Smooth muscle cell (in vitro differentiated cells): Measurements from ENCODE around the gene PITX3. TPM values are rescaled to one million over a fixed set of nuclear protein-coding genes. Genes with fewer than 3 reads are reported as not detected.
"Not testable (repeated sequence)": the region's sequence is repeated elsewhere in the genome, so short reads cannot be mapped to it uniquely, and the experiment has no call there.

Experiments
- DNase-seq: peaks from one replicate; lab custom pipeline; 2025; ENCODE audit not compliant: unreplicated experiment; lab: John Stamatoyannopoulos, UW
- H2AFZ ChIP-seq: fragments of 200-600 bp; sonication (generic); 2 replicates; pipeline ENCODE4 v1.6.0; 2016; ENCODE audit warnings: antibody characterized with exemption, low read depth, mild to moderate bottlenecking
- H3F3A ChIP-seq: fragments of 200-600 bp; sonication (generic); 2 replicates; pipeline ENCODE4 v1.6.0; 2017; ENCODE audit warnings: antibody characterized with exemption, low read depth
- H3K27ac ChIP-seq: fragments of 200-600 bp; sonication (generic); 2 replicates; pipeline ENCODE4 v1.5.1; 2016; ENCODE audit warnings: low read depth, mild to moderate bottlenecking
- H3K27me3 ChIP-seq: fragments of 200-600 bp; sonication (generic); 2 replicates; pipeline ENCODE4 v1.6.1; 2016; ENCODE audit warnings: low read depth, mild to moderate bottlenecking
- H3K36me3 ChIP-seq: fragments of 200-600 bp; sonication (generic); 2 replicates; pipeline ENCODE4 v1.5.1; 2016; ENCODE audit warnings: low read depth
- H3K4me1 ChIP-seq: fragments of 200-600 bp; sonication (generic); 2 replicates; pipeline ENCODE4 v1.5.1; 2016; ENCODE audit warnings: low read depth
- H3K4me2 ChIP-seq: fragments of 200-600 bp; sonication (generic); 2 replicates; pipeline ENCODE4 v1.6.0; 2016; ENCODE audit warnings: mild to moderate bottlenecking
- H3K4me3 ChIP-seq: fragments of 200-600 bp; sonication (generic); 2 replicates; pipeline ENCODE4 v1.5.1; 2016; ENCODE audit warnings: mild to moderate bottlenecking
- H3K79me2 ChIP-seq: fragments of 200-600 bp; sonication (generic); 2 replicates; pipeline ENCODE4 v1.6.0; 2016; ENCODE audit warnings: low read depth, mild to moderate bottlenecking
- H3K9ac ChIP-seq: fragments of 200-600 bp; sonication (generic); 2 replicates; pipeline ENCODE4 v1.6.0; 2016; ENCODE audit warnings: low read depth
- H3K9me3 ChIP-seq: fragments of 200-600 bp; sonication (generic); replicated peaks from 2 replicates; pipeline ENCODE4 v1.5.1; 2016; ENCODE audit warnings: low read depth
- H4K20me1 ChIP-seq: fragments of 200-600 bp; sonication (generic); 2 replicates; pipeline ENCODE4 v1.6.0; 2016; ENCODE audit warnings: low read depth
- CTCF ChIP-seq: fragments of 200-600 bp; sonication (generic); IDR thresholded peaks from 2 replicates; pipeline ENCODE4 v1.5.1; 2017; ENCODE audit warnings: borderline replicate concordance, mild to moderate bottlenecking, antibody characterized with exemption; ENCODE audit not compliant: insufficient read depth, poor library complexity, severe bottlenecking
- WGBS: methylation state at CpG from one replicate; pipeline ENCODE4 v1.1.7; 2016; ENCODE audit warnings: low lambda C conversion rate; 5-methylcytosine and 5-hydroxymethylcytosine counted together
- polyA plus RNA-seq: library from polyadenylated mRNA; unstranded; fragments of >200 nt; fragmentation: Nextera tagmentation; extraction: Ambion mirVana; gene quantifications from 2 replicates; pipeline ENCODE4 v1.2.1, GENCODE V29; 2016
- total RNA-seq: library from RNA; depleted of rRNA; stranded (reverse); fragments of >200 nt; gene quantifications from 2 replicates; pipeline ENCODE4 v1.2.3, GENCODE V29; 2014

The PITX3 gene
- total and polyA plus RNA-seq, 2 experiments from 2014 or later: 2.0 TPM; not detected in 1

DNA sequence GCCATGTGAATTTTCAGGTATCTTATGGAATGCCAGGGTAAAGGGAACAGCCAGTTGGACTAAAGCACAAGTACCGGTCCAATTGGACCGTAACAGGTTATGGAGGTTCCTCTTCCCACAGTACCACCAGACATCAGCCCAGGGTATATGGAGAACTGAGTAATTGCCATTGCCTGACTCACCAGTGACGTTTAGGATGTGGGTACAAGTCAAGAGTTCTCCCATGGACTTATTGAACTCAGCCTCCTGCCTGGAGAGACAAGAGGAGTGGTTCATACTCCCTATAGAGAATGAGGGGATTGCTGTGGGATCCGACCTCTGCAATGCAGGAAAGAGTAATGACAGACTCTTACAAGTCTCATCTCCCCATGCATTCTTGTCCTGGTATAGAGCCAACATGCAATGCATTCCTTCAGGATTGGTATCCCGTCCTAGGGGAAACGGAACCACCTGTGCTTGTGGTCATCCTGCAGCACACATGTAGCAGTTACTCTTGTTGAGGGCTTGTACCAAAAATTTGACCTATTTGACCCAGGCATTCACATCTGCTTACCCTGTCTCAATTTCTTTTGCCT lies 45.9 kb downstream of the PITX3 start:
- H3K9me3 ChIP-seq: no peaks in the 10 kb centered on the region
- TF ChIP-seq CTCF: no peak
- H3K9ac ChIP-seq: no peak overlapping the region
- DNase-seq: no peak
- H3K36me3 ChIP-seq: no peaks in the 10 kb centered on the region
- H3K27ac ChIP-seq: no peak overlapping the region
- no peaks in the 10 kb centered on the region for H3K4me1 ChIP-seq
- no peak overlapping the region for H3K4me3 ChIP-seq
- H3F3A ChIP-seq: no peaks in the 10 kb centered on the region
- 80% methylated on average over 6 of the region's 6 CpGs for WGBS
- H2AFZ ChIP-seq: no peak overlapping the region
- no peaks in the 10 kb centered on the region for H4K20me1 ChIP-seq
- no peaks in the 10 kb centered on the region for H3K27me3 ChIP-seq
- H3K4me2 ChIP-seq: no peak overlapping the region
- no peaks in the 10 kb centered on the region for H3K79me2 ChIP-seq

DNA sequence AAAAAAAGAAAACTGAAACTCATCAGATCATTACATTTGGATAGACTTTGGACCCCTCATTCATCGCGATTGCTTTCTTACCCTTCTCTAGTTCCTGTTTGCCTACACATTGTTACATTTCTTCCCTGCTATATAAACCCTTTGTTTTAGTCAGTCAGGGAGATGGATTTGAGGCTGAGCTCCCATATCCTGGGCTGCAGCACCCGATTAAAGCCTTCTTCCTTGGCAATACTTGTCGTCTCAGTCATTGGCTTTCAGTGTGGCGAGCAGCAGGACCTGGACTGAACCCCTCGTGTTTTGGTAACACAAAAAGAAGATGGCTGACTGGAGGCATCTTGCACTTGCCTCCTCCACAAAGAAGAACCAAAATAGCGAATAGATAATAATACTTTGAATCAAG lies 49.4 kb downstream of the PITX3 start:
- no peak for TF ChIP-seq CTCF
- no peaks in the 10 kb centered on the region for H3K79me2 ChIP-seq
- DNase-seq: no peak
- H3K36me3 ChIP-seq: no peaks in the 10 kb centered on the region
- H2AFZ ChIP-seq: no peak overlapping the region
- H3K4me2 ChIP-seq: no peak overlapping the region
- no peaks in the 10 kb centered on the region for H3K9me3 ChIP-seq
- no peaks in the 10 kb centered on the region for H3F3A ChIP-seq
- WGBS: 81% methylated on average over 7 of the region's 7 CpGs
- H3K4me1 ChIP-seq: peaks cover 5% of the 10 kb centered on the region
- no peak overlapping the region for H3K9ac ChIP-seq
- no peak overlapping the region for H3K4me3 ChIP-seq
- no peaks in the 10 kb centered on the region for H3K27me3 ChIP-seq
- H4K20me1 ChIP-seq: no peaks in the 10 kb centered on the region
- H3K27ac ChIP-seq: no peak overlapping the region

- not testable (repeated sequence) for H3K9ac ChIP-seq, DNase-seq, H3K9me3 ChIP-seq, H2AFZ ChIP-seq, H3K4me1 ChIP-seq, H3K36me3 ChIP-seq, H3K27ac ChIP-seq, H3K79me2 ChIP-seq, H3K4me3 ChIP-seq, H4K20me1 ChIP-seq, H3K27me3 ChIP-seq, H3F3A ChIP-seq, H3K4me2 ChIP-seq
- 89% methylated on average over 7 of the region's 7 CpGs for WGBS
These were observed 52.1 kb downstream of the PITX3 start for GRCh38 chr10:102188941-102189898.

- no peak overlapping the region for H3K4me2 ChIP-seq
- 83% methylated on average over 3 of the region's 3 CpGs for WGBS
- no peak overlapping the region for H3K9ac ChIP-seq
These were observed 52.9 kb downstream of the PITX3 start for GRCh38 chr10:102188298-102188940.

More at GRCh38 chr10:102188298-102188940, 52.9 kb downstream of the PITX3 start:
- H3K27ac ChIP-seq: no peak overlapping the region
- no peaks in the 10 kb centered on the region for H3K9me3 ChIP-seq
- no peaks in the 10 kb centered on the region for H4K20me1 ChIP-seq
- no peak for TF ChIP-seq CTCF
- peaks cover 5% of the 10 kb centered on the region for H3K4me1 ChIP-seq
- H3K36me3 ChIP-seq: no peaks in the 10 kb centered on the region
- H3K4me3 ChIP-seq: no peak overlapping the region
- no peak for DNase-seq
- no peaks in the 10 kb centered on the region for H3K27me3 ChIP-seq
- H2AFZ ChIP-seq: no peak overlapping the region
- no peaks in the 10 kb centered on the region for H3K79me2 ChIP-seq
- H3F3A ChIP-seq: no peaks in the 10 kb centered on the region
